Naive thymus-derived CD4-positive, alpha-beta T cell (primary cell): Measurements from ENCODE around the gene CLCNKB. TPM values are rescaled to one million over a fixed set of nuclear protein-coding genes. Genes with fewer than 3 reads are reported as not detected.
A peak's percentile ranks its signal among the peaks of the same experiment; 100 is the strongest.

Source experiments
- ATAC-seq: fragments of 150-1000 bp; cut with Tn5 transposase; 2 replicates; pipeline ENCODE4 v1.10.0; 2021; ENCODE audit warnings: mild to moderate bottlenecking, moderate library complexity
- CTCF ChIA-PET: fragments of 350-600 bp; sonication (Branson Sonifier 250); formaldehyde crosslinking; loops from one replicate; lab custom pipeline; 2021; ENCODE audit warnings: antibody characterized with exemption; lab: Charles Lee
- POLR2A ChIA-PET: fragments of 350-600 bp; sonication (Branson Sonifier 250); formaldehyde crosslinking; loops from one replicate; lab custom pipeline; 2021; ENCODE audit warnings: antibody characterized with exemption, inconsistent platforms; lab: Charles Lee
- DNase-seq, 9 donors: peaks; one replicate each; pipeline versions ENCODE4 v3.0.0 to v3.0.0-alpha.2; 2020 to 2022; ENCODE audit warnings: mixed read lengths in 1 of 9
- H3K27ac ChIP-seq: one replicate; pipeline ENCODE4 v1.7.0; 2013; ENCODE audit warnings: mild to moderate bottlenecking, low read depth, low read length, moderate library complexity
- H3K27me3 ChIP-seq, 2 donors: one replicate each; pipeline ENCODE4 v1.7.0; 2013; ENCODE audit warnings: low read length in 2 of 2, mild to moderate bottlenecking in 2 of 2, moderate library complexity in 2 of 2; ENCODE audit not compliant: control insufficient read depth in 2 of 2, insufficient read depth in 2 of 2
- H3K36me3 ChIP-seq, 3 experiments: 1 replicate in 2 of 3; 2 replicates in 1 of 3; pipeline ENCODE4 v1.7.0; 2013; ENCODE audit warnings: low read length in 3 of 3, mild to moderate bottlenecking in 3 of 3, moderate library complexity in 1 of 3; ENCODE audit not compliant: insufficient read depth in 3 of 3, control insufficient read depth in 2 of 3
- H3K4me1 ChIP-seq, 2 donors: one replicate each; pipeline ENCODE4 v1.7.0; 2013; ENCODE audit warnings: low read length in 2 of 2, mild to moderate bottlenecking in 2 of 2, moderate library complexity in 1 of 2; ENCODE audit not compliant: control insufficient read depth in 2 of 2, insufficient read depth in 2 of 2
- H3K4me3 ChIP-seq: 2 replicates; pipeline ENCODE4 v1.7.0; 2013; ENCODE audit warnings: mild to moderate bottlenecking, low read length
- H3K9me3 ChIP-seq, 3 experiments: 1 replicate in 2 of 3; 2 replicates in 1 of 3; pipeline ENCODE4 v1.7.0; 2013; ENCODE audit warnings: low read length in 3 of 3; ENCODE audit not compliant: control insufficient read depth in 2 of 3
- H3K27ac Mint-ChIP-seq, 9 donors: one replicate each; pipeline ENCODE4 v1.8.0; 2020 to 2022; ENCODE audit warnings: mixed read lengths in 9 of 9, mild to moderate bottlenecking in 8 of 9, moderate library complexity in 5 of 9, inconsistent platforms in 2 of 9
- H3K27me3 Mint-ChIP-seq, 5 donors: one replicate each; pipeline ENCODE4 v1.8.0; 2021 to 2022; ENCODE audit warnings: mixed read lengths in 5 of 5, mild to moderate bottlenecking in 1 of 5
- H3K36me3 Mint-ChIP-seq, 5 donors: one replicate each; pipeline ENCODE4 v1.8.0; 2020 to 2022; ENCODE audit warnings: mixed read lengths in 5 of 5, mild to moderate bottlenecking in 3 of 5, inconsistent platforms in 1 of 5
- H3K4me1 Mint-ChIP-seq, 7 donors: one replicate each; pipeline ENCODE4 v1.8.0; 2020 to 2022; ENCODE audit warnings: mixed read lengths in 7 of 7, mild to moderate bottlenecking in 3 of 7, inconsistent platforms in 1 of 7
- H3K4me3 Mint-ChIP-seq, 10 donors: one replicate each; pipeline ENCODE4 v1.8.0; 2020 to 2022; ENCODE audit warnings: mild to moderate bottlenecking in 10 of 10, mixed read lengths in 10 of 10, moderate library complexity in 6 of 10, inconsistent platforms in 2 of 10
- H3K9me3 Mint-ChIP-seq, 11 donors: one replicate each; pipeline ENCODE4 v1.8.0; 2020 to 2022; ENCODE audit warnings: mixed read lengths in 11 of 11, mild to moderate bottlenecking in 4 of 11, inconsistent platforms in 1 of 11, moderate library complexity in 1 of 11
- intact Hi-C, 2 donors: fragments of 100-400 bp; cut with micrococcal nuclease; formaldehyde crosslinking; loops; one replicate each; pipeline ENCODE4 v1.15.1; 2023
- polyA plus RNA-seq, 2 donors: library from polyadenylated mRNA; unstranded; fragments of 300-500 nt; fragmentation: Illumina TruSeq; gene quantifications; one replicate each; pipeline ENCODE4 v1.2.3, GENCODE V29; 2021
- total RNA-seq, 6 experiments: library from RNA in 5 of 6; stranded (reverse) in 5 of 6; gene quantifications; 1 replicate in 5 of 6; 2 replicates in 1 of 6; pipeline ENCODE4 v1.2.3 and lab custom pipeline; 2021 to 2026

CLCNKB gene
- total and polyA plus RNA-seq, 7 experiments from 2014 or later = not detected

DNA sequence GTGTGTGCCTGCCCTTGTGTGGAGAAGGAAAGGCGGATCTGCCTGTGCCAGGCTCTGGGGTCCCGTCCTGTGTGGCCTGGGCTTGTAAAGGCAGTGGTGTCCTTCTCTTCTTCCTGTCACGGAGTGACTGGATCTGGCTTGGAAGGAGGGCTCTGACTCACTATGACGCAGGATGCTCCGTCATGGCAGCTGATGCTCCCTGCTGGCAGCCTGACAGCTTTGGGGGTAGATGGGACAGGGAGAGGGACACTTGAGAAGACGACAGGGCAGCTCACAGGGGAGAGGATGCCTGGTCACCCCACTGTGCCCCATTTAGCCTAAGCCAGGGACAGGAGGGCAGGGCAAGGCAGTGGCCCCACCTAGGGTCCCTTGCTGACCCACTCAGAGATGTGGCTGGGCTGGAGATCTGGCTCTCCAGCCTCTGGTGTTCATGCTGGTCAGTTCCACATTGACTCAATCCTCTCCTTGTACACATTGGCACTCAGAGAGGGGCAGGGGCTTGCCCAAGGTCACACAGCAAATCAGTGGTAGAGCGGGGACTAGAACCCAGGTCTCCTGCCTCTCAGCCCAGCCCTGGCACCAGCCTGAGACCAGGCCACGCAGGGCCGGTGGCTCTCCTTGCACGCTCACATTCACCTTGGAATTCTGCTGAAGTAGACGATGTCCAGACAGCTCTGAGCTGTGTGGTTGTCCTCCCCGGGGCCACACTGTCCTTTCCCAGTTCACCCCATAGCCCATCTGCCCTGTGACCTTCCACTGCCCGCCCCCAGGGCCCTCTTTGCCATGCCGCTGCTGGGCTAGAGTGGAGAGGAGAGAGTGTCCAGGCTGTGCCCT, 32.7 kb downstream of the CLCNKB start:
- ATAC-seq = no peak
- no peak for DNase-seq
- H3K9me3 ChIP-seq = no peaks in the 10 kb centered on the region
- peaks cover 14 to 20% (median 15%) of the 10 kb centered on the region in 7 donors for H3K4me1 Mint-ChIP-seq
- intact Hi-C loops = loop anchor here in 1 of 2 donors (5.0 kb wide), 1 partner anchor 291 kb away; the partner anchor contains the start of gene SZRD1
- no peak overlapping the region for H3K4me3 ChIP-seq
- peaks cover 0 to 6% of the 10 kb centered on the region in 2 donors for H3K27me3 ChIP-seq
- no peak overlapping the region for H3K4me3 Mint-ChIP-seq
- peaks cover 6 to 11% of the 10 kb centered on the region in 2 donors for H3K4me1 ChIP-seq
- H3K27ac Mint-ChIP-seq = no peak overlapping the region
- H3K27ac ChIP-seq = no peak overlapping the region
- peaks cover 5 to 34% (median 10%) of the 10 kb centered on the region in 5 donors for H3K27me3 Mint-ChIP-seq
- ChIA-PET POLR2A (no interaction called here), CTCF (interaction anchor here (0.5 to 13.1 kb wide), 4 partner anchors 112 to 268 kb away, joined by 3 to 240 read pairs (median 4); no protein-coding TSS in a partner anchor)
- H3K9me3 Mint-ChIP-seq = peaks cover 0 to 3% (median 0%) of the 10 kb centered on the region in 11 donors
- no peaks in the 10 kb centered on the region for H3K36me3 ChIP-seq
- peaks cover 0 to 2% (median 0%) of the 10 kb centered on the region in 5 donors for H3K36me3 Mint-ChIP-seq

DNA sequence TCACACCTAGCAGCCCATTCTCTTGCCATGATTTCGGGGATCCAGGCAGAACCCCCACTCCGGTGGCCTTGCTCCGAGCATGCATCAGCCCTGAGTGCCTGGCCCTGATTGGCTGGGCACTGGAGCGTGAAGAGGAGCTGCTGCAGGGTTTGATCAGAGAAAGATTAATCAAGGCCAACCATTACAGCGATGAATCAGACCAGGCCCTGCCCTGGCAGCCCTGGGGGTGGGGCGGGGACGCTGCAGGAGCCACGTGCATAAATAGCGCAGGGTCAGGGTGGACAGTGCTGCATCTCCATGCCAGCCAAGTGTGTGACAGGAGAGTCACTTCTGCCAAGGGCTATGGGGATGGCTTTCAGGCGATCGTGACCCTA, 33.3 kb downstream of the CLCNKB start:
- ChIA-PET CTCF (interaction anchor here (1.3 to 13.1 kb wide), 3 partner anchors 92 to 167 kb away, joined by 3 to 240 read pairs (median 7); no protein-coding TSS in a partner anchor), POLR2A (no interaction called here)
- ATAC-seq (no peak), DNase-seq (no peak)
- no peak overlapping the region for H3K4me3 Mint-ChIP-seq
- H3K4me3 ChIP-seq = no peak overlapping the region
- no peak overlapping the region for H3K27ac ChIP-seq
- H3K9me3 ChIP-seq = no peaks in the 10 kb centered on the region
- H3K27me3 ChIP-seq = peaks cover 0 to 6% of the 10 kb centered on the region in 2 donors
- H3K4me1 Mint-ChIP-seq = peaks cover 13 to 20% (median 15%) of the 10 kb centered on the region in 7 donors
- H3K27me3 Mint-ChIP-seq = peaks cover 5 to 28% (median 10%) of the 10 kb centered on the region in 5 donors
- H3K4me1 ChIP-seq = peaks cover 6 to 11% of the 10 kb centered on the region in 2 donors
- H3K9me3 Mint-ChIP-seq = peaks cover 0 to 3% (median 0%) of the 10 kb centered on the region in 11 donors
- intact Hi-C loops = loop anchor here in 1 of 2 donors (5.0 kb wide), 1 partner anchor 290 kb away; the partner anchor contains the start of gene SZRD1
- H3K27ac Mint-ChIP-seq = no peak overlapping the region
- no peaks in the 10 kb centered on the region for H3K36me3 ChIP-seq
- peaks cover 0 to 2% (median 0%) of the 10 kb centered on the region in 5 donors for H3K36me3 Mint-ChIP-seq

DNA sequence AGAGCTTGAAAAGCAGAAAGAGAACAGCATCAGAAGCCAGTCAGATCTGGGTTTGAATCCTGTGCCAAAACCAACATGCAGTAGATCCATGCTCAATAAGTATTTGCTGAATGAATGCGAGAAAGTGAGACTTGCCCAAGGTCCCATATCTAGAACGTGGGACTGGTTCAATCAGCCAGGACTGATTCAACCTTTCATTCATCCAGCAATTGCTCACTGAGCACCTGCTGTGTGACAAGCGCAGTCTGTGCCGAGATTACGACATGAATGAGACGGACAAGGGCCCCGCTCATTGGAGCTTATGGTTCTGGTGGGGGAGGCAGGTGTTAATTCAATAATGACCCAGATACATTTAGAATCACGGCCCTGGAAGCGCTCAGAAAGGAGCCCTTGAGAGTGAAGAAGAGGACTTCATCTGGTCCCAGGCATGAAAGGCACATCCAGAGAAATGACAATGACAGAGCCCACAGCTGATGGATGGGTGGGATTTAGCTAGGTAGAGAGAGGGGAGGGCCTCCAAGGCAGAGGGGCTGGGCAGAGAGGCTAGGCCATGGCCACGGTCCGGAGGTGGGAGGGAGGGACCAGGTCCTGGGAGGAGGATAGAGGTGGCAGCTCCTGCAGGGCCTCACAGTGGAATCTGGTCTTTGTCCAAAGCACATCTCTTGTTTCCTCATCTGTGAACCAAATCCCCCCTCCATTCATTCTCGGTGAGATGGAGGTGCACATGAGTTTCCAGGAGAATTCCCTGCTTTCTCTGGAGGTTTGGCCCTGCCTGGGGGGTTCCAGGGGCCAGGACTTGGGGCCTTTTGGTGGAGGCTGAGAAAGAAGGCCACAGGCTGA, 34.0 kb downstream of the CLCNKB start:
- Mint-ChIP-seq H3K9me3 (peaks cover 0 to 3% (median 0%) of the 10 kb centered on the region in 11 donors), H3K27me3 (peaks cover 5 to 20% (median 10%) of the 10 kb centered on the region in 5 donors), H3K4me3 (peak overlapping the region in 2 of 10 donors; percentile 29 to 46), H3K27ac (peak overlapping the region in 2 of 9 donors; percentile 31 to 43), H3K4me1 (peaks cover 13 to 20% (median 15%) of the 10 kb centered on the region in 7 donors), H3K36me3 (peaks cover 0 to 2% (median 0%) of the 10 kb centered on the region in 5 donors)
- ChIA-PET POLR2A (no interaction called here), CTCF (interaction anchor here (1.1 to 13.1 kb wide), 6 partner anchors 7 to 275 kb away, joined by 3 to 240 read pairs (median 7); partner anchors contain the start of gene FBXO42)
- Histone ChIP-seq H3K9me3 (no peaks in the 10 kb centered on the region), H3K27me3 (peaks cover 0 to 6% of the 10 kb centered on the region in 2 donors), H3K4me3 (no peak overlapping the region), H3K27ac (no peak overlapping the region), H3K36me3 (no peaks in the 10 kb centered on the region), H3K4me1 (peaks cover 6 to 11% of the 10 kb centered on the region in 2 donors)
- intact Hi-C loops = loop anchor here (2.0 to 5.0 kb wide), 2 partner anchors 77 to 290 kb away; partner anchors contain the start of gene SZRD1 (in 1 of the 2)
- ATAC-seq = no peak
- no peak for DNase-seq

- POLR2A ChIA-PET = interaction anchor here (0.8 to 1.0 kb wide), 3 partner anchors 77 to 108 kb away, joined by 3 to 4 read pairs (median 3); partner anchors contain the start of gene EPHA2
- CTCF ChIA-PET = interaction anchor here (0.6 to 13.1 kb wide), 25 partner anchors 9 to 342 kb away, joined by 3 to 240 read pairs (median 4); partner anchors contain the start of gene FBXO42
- H3K36me3 Mint-ChIP-seq = no peaks in the 10 kb centered on the region
Observed at GRCh38 chr1:16078925-16079656, 35.5 kb downstream of the CLCNKB start.

GRCh38 chr1:16080422-16081150, 37.0 kb downstream of the CLCNKB start:
- H3K36me3 ChIP-seq = no peaks in the 10 kb centered on the region
- Mint-ChIP-seq H3K27me3 (peaks cover 0 to 4% (median 0%) of the 10 kb centered on the region in 5 donors), H3K9me3 (peaks cover 0 to 3% (median 0%) of the 10 kb centered on the region in 11 donors), H3K4me1 (peaks cover 3 to 10% (median 6%) of the 10 kb centered on the region in 7 donors), H3K4me3 (peak overlapping the region in 1 of 10 donors; percentile 1), H3K27ac (peak overlapping the region in 1 of 9 donors; percentile 22), H3K36me3 (no peaks in the 10 kb centered on the region)
- H3K27me3 ChIP-seq = no peaks in the 10 kb centered on the region
- CTCF ChIA-PET = interaction anchor here (1.0 to 13.1 kb wide), 4 partner anchors 16 to 163 kb away, joined by 4 to 240 read pairs (median 13); no protein-coding TSS in a partner anchor
- no peak for ATAC-seq
- POLR2A ChIA-PET = no interaction called here
- H3K4me1 ChIP-seq = peaks cover 6% of the 10 kb centered on the region in 2 donors
- no peak overlapping the region for H3K27ac ChIP-seq
- intact Hi-C loops = no loop called here
- no peak overlapping the region for H3K4me3 ChIP-seq
- no peaks in the 10 kb centered on the region for H3K9me3 ChIP-seq
- no peak for DNase-seq

More at GRCh38 chr1:16078925-16079656, 35.5 kb downstream of the CLCNKB start:
- Histone ChIP-seq H3K4me3 (peak overlapping the region; percentile 40), H3K36me3 (no peaks in the 10 kb centered on the region), H3K9me3 (no peaks in the 10 kb centered on the region), H3K4me1 (peaks cover 6% of the 10 kb centered on the region in 2 donors), H3K27ac (no peak overlapping the region), H3K27me3 (peaks cover 0 to 4% of the 10 kb centered on the region in 2 donors)
- Mint-ChIP-seq H3K9me3 (peaks cover 0 to 3% (median 0%) of the 10 kb centered on the region in 11 donors), H3K4me1 (peaks cover 6 to 15% (median 10%) of the 10 kb centered on the region in 7 donors), H3K4me3 (peak overlapping the region; percentile 58 to 86 (median 77)), H3K27me3 (peaks cover under 1 to 12% (median 5%) of the 10 kb centered on the region in 5 donors), H3K27ac (peak overlapping the region in 6 of 9 donors; percentile 10 to 83 (median 40))
- intact Hi-C loops = loop anchor here (1.0 to 5.0 kb wide), 4 partner anchors 76 to 288 kb away; partner anchors contain the start of gene SZRD1 (in 1 of the 2)
- DNase-seq (peak; percentile 52 to 80 (median 73)), ATAC-seq (peak; percentile 91)
